Upper lobe of left lung (tissue), 6 donors: ENCODE data around the gene DENND1B. TPM values are rescaled to one million over a fixed set of nuclear protein-coding genes. Genes with fewer than 3 reads are reported as not detected.

ENCODE experiments used
- ATAC-seq, 2 donors: fragments of 200-7000 bp; cut with Tn5 transposase; one replicate each; pipeline ENCODE4 v1.9.1; 2022; ENCODE audit warnings: mild to moderate bottlenecking in 2 of 2, moderate library complexity in 2 of 2; ENCODE audit not compliant: low FRiP score in 2 of 2
- DNase-seq, 2 donors: peaks; one replicate each; pipeline ENCODE4 v3.0.0-alpha.2; 2019 to 2020
- H3K27ac ChIP-seq, 4 donors: fragments of 200-600 bp; sonication (generic); one replicate each; pipeline ENCODE4 v1.5.1; 2016 to 2019
- H3K27me3 ChIP-seq, 4 donors: fragments of 200-600 bp; sonication (generic); one replicate each; pipeline ENCODE4 v1.5.1; 2017 to 2019
- H3K36me3 ChIP-seq, 4 donors: fragments of 200-600 bp; sonication (generic); one replicate each; pipeline ENCODE4 v1.5.1; 2016 to 2019
- H3K4me1 ChIP-seq, 4 donors: fragments of 200-600 bp; sonication (generic); one replicate each; pipeline ENCODE4 v1.5.1; 2018 to 2019
- H3K4me3 ChIP-seq, 4 donors: fragments of 200-600 bp; sonication (generic); one replicate each; pipeline ENCODE4 v1.5.1; 2017 to 2019; ENCODE audit warnings: mild to moderate bottlenecking in 2 of 4, moderate library complexity in 1 of 4
- H3K9me3 ChIP-seq, 4 donors: fragments of 200-600 bp; sonication (generic); one replicate each; pipeline ENCODE4 v1.5.1; 2018 to 2019
- CTCF ChIP-seq, 6 experiments: fragments of 450-650 bp in 4 of 6; fragments of 200-600 bp in 2 of 6; sonication (generic) in 2 of 6; IDR thresholded peaks; one replicate each; pipeline ENCODE4 v1.5.1; 2016 to 2019; ENCODE audit warnings: antibody characterized with exemption in 6 of 6
- EP300 ChIP-seq, 4 donors: sonication (generic); formaldehyde crosslinking; IDR thresholded peaks; one replicate each; pipeline ENCODE4 v1.5.1; 2017; ENCODE audit warnings: antibody characterized with exemption in 4 of 4, control low read depth in 2 of 4
- POLR2A ChIP-seq, 4 donors: fragments of 450-650 bp; IDR thresholded peaks; one replicate each; pipeline ENCODE4 v1.5.1; 2016 to 2017; ENCODE audit warnings: antibody characterized with exemption in 4 of 4, mild to moderate bottlenecking in 2 of 4
- POLR2AphosphoS5 ChIP-seq, 2 donors: sonication (generic); formaldehyde crosslinking; IDR thresholded peaks; one replicate each; pipeline ENCODE4 v1.5.1; 2017; ENCODE audit warnings: antibody characterized with exemption in 2 of 2
- WGBS, 2 donors: methylation state at CpG; one replicate each; pipeline ENCODE4 v1.1.5; 2017 to 2018; 5-methylcytosine and 5-hydroxymethylcytosine counted together
- total RNA-seq, 6 donors: library from RNA; depleted of rRNA in 4 of 6; stranded (reverse); fragments of >200 nt in 4 of 6; gene quantifications; one replicate each; pipeline versions ENCODE4 v1.1.0 to v1.2.1, GENCODE V29; 2016 to 2021
- donor health status: DM: no; HTN: no; CAD: no; lungs with moderate emphysema.
- donor health status: DM: no; HTN: yes; CAD: no; lungs with severe emphysema.

Gene DENND1B
- total RNA-seq, 6 donors from 2014 or later, result 14.9 to 39.1 (median 21.0) TPM

DNA sequence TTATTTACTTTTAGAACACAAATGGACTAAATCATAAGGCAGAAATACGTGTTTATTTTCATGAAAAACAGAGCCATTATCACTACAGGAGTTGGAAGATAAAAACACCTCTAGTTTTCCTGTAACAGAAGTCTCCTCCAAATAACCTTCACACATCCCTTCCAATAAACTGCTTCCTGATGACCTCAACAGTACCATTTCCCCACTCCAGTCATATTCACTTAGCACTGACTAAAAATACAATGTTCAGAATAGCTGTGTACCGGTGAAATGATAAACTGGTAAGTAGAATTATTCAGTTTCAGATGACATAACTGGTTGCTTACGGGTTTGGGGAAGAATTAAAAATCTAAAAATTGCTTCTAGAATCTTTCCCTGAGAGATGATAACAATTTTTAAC is 137.9 kb downstream of the DENND1B start:
- no peak overlapping the region for H3K27ac ChIP-seq
- peaks cover 0 to 6% (median 0%) of the 10 kb centered on the region in 4 donors for H3K9me3 ChIP-seq
- 77 to 84% methylated on average over 3 of the region's 3 CpGs for WGBS, 2 donors
- ATAC-seq (no peak), DNase-seq (no peak)
- H3K4me1 ChIP-seq, result no peaks in the 10 kb centered on the region
- H3K36me3 ChIP-seq, result no peaks in the 10 kb centered on the region
- no peaks in the 10 kb centered on the region for H3K27me3 ChIP-seq
- TF ChIP-seq POLR2AphosphoS5 (IDR thresholded peaks at IDR 0.05), result no peak
- no peak for TF ChIP-seq CTCF (IDR thresholded peaks at IDR 0.05)
- TF ChIP-seq POLR2A (IDR thresholded peaks at IDR 0.05), result no peak
- no peak for TF ChIP-seq EP300 (IDR thresholded peaks at IDR 0.05)
- no peak overlapping the region for H3K4me3 ChIP-seq

GRCh38 chr1:197633447-197634078 is 141.7 kb downstream of the DENND1B start:
- no peak overlapping the region for H3K4me3 ChIP-seq
- no peak overlapping the region for H3K27ac ChIP-seq
- WGBS, 2 donors, result 77 to 88% methylated on average over 2 of the region's 2 CpGs
- H3K9me3 ChIP-seq, result peaks cover 0 to 6% (median 0%) of the 10 kb centered on the region in 4 donors
- H3K4me1 ChIP-seq, result no peaks in the 10 kb centered on the region
- H3K36me3 ChIP-seq, result no peaks in the 10 kb centered on the region
- H3K27me3 ChIP-seq, result no peaks in the 10 kb centered on the region
- TF ChIP-seq CTCF (IDR thresholded peaks at IDR 0.05), result no peak
- no peak for TF ChIP-seq POLR2A (IDR thresholded peaks at IDR 0.05)
- no peak for TF ChIP-seq EP300 (IDR thresholded peaks at IDR 0.05)
- no peak for ATAC-seq
- DNase-seq, result no peak

GRCh38 chr1:197632651-197633050 is 142.6 kb downstream of the DENND1B start:
- ATAC-seq, result no peak

DNA sequence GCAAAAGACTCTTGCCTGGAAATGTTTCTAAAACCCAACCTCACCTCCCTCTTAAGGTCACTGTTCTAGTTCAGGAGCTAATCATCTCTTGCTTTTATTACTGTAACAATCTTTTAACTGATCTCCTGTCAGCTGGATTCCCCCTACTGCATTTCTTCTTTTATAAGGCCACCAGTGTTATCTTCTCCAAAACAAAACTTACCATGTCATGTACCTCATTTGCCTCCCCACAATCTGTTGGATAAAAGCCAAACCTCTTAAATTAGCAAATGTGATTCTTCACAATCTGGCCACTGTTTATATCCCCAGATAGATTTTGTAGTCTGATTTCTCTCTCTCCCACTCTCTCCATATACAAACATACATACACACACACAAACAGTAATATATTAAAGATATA is 143.3 kb downstream of the DENND1B start:
- Histone ChIP-seq H3K27me3 (no peaks in the 10 kb centered on the region), H3K4me3 (no peak overlapping the region), H3K9me3 (peaks cover 0 to 6% (median 0%) of the 10 kb centered on the region in 4 donors), H3K4me1 (no peaks in the 10 kb centered on the region), H3K27ac (no peak overlapping the region), H3K36me3 (no peaks in the 10 kb centered on the region)
- DNase-seq (no peak), ATAC-seq (no peak)
- no peak for TF ChIP-seq CTCF (IDR thresholded peaks at IDR 0.05)
- no peak for TF ChIP-seq POLR2A (IDR thresholded peaks at IDR 0.05)
- no peak for TF ChIP-seq EP300 (IDR thresholded peaks at IDR 0.05)
- TF ChIP-seq POLR2AphosphoS5 (IDR thresholded peaks at IDR 0.05), result no peak

More at GRCh38 chr1:197632651-197633050, 142.6 kb downstream of the DENND1B start:
- no peaks in the 10 kb centered on the region for H3K36me3 ChIP-seq
- WGBS, 2 donors, result 50 to 59% methylated on average over 1 of the region's 1 CpG
- no peak overlapping the region for H3K27ac ChIP-seq
- H3K4me3 ChIP-seq, result no peak overlapping the region
- peaks cover 0 to 6% (median 0%) of the 10 kb centered on the region in 4 donors for H3K9me3 ChIP-seq
- no peaks in the 10 kb centered on the region for H3K4me1 ChIP-seq
- no peak for DNase-seq
- no peaks in the 10 kb centered on the region for H3K27me3 ChIP-seq
- TF ChIP-seq POLR2AphosphoS5 (IDR thresholded peaks at IDR 0.05), result no peak
- TF ChIP-seq POLR2A (IDR thresholded peaks at IDR 0.05), result no peak
- no peak for TF ChIP-seq EP300 (IDR thresholded peaks at IDR 0.05)
- no peak for TF ChIP-seq CTCF (IDR thresholded peaks at IDR 0.05)

- no peak overlapping the region for H3K27ac ChIP-seq
- no peaks in the 10 kb centered on the region for H3K27me3 ChIP-seq
- no peak overlapping the region for H3K4me3 ChIP-seq
- WGBS, 2 donors, result 97 to 100% methylated on average over 1 of the region's 1 CpG
- no peaks in the 10 kb centered on the region for H3K9me3 ChIP-seq
- H3K36me3 ChIP-seq, result no peaks in the 10 kb centered on the region
- H3K4me1 ChIP-seq, result no peaks in the 10 kb centered on the region
- no peak for DNase-seq
- ATAC-seq, result no peak
- no peak for TF ChIP-seq POLR2AphosphoS5 (IDR thresholded peaks at IDR 0.05)
- TF ChIP-seq CTCF (IDR thresholded peaks at IDR 0.05), result no peak
- TF ChIP-seq POLR2A (IDR thresholded peaks at IDR 0.05), result no peak
- TF ChIP-seq EP300 (IDR thresholded peaks at IDR 0.05), result no peak
Observed at GRCh38 chr1:197622371-197622770, 152.9 kb downstream of the DENND1B start.
